GM12801 (cell line): ENCODE results near the gene KLF9.

Experiments
- TF ChIP-seq, protein P1 (sequence below): IDR thresholded peaks from one replicate; pipeline ENCODE4 v1.5.1; 2011; ENCODE audit warnings: control low read depth; ENCODE audit not compliant: insufficient read length; ENCODE audit errors: extremely low read depth

KLF9 gene

DNA sequence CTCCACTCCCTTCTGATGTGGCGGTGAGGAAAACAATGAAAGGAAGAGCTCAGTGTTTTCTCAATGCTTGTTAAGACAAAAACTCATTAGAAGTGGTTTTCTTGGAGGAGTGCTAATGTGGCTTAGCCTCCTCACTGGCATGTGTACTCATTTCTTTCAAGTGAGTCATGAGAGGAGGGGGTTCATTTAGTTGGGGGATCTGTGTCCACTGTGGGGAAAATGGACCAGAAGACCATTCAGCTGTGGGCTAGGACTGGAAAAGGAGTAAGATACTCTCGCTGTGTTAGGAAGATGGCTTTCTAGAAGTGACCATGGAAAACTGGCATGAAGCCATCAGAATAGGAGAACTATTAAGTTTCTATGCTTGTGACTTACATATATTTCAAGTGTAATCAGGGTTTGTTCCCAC lies 23.5 kb downstream of the KLF9 start:
- TF ChIP-seq, protein P1, sequence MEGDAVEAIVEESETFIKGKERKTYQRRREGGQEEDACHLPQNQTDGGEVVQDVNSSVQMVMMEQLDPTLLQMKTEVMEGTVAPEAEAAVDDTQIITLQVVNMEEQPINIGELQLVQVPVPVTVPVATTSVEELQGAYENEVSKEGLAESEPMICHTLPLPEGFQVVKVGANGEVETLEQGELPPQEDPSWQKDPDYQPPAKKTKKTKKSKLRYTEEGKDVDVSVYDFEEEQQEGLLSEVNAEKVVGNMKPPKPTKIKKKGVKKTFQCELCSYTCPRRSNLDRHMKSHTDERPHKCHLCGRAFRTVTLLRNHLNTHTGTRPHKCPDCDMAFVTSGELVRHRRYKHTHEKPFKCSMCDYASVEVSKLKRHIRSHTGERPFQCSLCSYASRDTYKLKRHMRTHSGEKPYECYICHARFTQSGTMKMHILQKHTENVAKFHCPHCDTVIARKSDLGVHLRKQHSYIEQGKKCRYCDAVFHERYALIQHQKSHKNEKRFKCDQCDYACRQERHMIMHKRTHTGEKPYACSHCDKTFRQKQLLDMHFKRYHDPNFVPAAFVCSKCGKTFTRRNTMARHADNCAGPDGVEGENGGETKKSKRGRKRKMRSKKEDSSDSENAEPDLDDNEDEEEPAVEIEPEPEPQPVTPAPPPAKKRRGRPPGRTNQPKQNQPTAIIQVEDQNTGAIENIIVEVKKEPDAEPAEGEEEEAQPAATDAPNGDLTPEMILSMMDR = no peak

DNA sequence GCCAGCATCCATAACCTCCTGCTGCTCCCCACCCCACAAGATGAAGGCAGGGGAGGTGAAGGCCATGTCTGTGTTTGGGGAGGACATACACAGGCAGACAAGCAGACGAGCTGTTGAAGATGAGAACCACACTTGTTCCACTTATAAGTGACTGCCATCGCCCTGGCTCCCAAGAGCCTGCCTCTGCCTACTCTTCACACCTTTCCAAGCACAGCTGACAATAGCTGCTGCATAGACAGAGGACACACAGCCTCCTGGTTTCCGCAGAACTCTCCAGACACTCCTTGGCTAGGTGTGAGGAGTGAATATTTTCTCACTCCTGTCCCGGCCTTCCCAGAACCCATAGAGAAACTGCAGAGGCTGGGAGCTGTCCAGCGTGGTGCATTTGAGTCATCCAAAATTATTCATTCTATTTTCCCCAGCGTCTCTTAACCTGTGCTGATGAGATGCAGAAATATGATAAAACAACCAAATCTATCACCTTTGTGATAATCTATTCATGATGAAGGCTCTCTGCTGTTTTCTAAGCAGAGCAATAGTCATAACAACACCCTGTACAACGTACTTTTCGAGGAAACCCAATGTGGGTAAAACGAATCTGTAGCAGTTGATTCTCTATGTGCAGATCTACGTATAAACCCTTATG lies 24.7 kb downstream of the KLF9 start:
- TF ChIP-seq, protein P1 = no peak

DNA sequence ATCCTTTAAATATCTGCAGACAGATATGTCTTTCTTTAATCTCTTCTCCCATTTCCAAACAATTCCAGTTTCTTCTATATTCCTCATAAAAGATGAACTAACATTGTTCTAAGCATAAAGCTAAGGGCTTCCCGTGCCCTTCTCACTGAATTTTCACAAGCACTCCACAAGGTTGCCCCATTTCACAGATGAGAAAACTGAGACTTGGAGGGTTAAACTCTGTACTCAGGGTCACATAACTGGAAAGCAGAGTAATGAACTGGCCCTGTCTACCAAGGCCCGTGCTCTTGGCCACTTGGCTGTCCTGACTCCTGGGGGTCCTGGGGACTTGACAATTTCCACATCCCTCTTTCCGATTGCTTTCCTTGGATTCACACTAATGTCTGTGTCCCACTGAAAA lies 25.3 kb downstream of the KLF9 start:
- TF ChIP-seq, protein P1 = no peak

DNA sequence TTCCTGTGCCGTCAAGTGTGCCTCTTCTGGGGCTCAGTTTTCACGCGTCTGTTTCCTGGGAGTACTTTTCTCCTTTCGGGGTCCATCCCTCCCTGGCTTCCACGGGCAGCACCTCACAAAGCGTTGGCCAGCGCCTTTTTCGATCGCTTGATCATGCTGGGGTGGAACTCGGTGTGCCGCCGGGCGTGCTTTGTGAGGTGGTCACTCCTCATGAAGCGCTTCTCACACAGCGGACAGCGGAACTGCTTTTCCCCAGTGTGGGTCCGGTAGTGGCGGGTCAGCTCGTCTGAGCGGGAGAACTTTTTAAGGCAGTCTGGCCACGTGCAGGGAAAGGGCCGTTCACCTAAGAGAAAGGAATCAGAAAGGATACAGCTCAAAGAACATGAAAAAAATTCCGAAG lies 26.8 kb downstream of the KLF9 start:
- TF ChIP-seq, protein P1 = no peak

DNA sequence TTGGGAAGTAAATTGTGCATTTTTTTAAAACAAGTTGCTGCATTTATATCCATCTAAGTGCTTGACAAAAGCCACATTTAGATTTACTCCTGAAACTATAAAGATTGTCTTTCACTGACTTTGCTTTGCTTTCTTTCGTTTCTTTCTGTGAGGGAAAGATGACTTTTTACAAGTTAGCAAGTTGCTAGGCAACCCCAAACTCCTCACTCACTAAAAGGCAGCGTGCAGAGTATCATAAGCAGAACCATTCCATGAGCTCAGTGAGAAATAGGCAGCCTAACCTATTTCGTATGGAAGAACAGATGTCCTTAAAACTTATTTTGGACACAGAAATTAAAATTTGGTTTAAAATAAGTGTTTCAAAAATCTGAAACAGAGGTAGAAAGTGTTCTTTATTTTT lies 29.0 kb downstream of the KLF9 start:
- TF ChIP-seq, protein P1 = no peak

DNA sequence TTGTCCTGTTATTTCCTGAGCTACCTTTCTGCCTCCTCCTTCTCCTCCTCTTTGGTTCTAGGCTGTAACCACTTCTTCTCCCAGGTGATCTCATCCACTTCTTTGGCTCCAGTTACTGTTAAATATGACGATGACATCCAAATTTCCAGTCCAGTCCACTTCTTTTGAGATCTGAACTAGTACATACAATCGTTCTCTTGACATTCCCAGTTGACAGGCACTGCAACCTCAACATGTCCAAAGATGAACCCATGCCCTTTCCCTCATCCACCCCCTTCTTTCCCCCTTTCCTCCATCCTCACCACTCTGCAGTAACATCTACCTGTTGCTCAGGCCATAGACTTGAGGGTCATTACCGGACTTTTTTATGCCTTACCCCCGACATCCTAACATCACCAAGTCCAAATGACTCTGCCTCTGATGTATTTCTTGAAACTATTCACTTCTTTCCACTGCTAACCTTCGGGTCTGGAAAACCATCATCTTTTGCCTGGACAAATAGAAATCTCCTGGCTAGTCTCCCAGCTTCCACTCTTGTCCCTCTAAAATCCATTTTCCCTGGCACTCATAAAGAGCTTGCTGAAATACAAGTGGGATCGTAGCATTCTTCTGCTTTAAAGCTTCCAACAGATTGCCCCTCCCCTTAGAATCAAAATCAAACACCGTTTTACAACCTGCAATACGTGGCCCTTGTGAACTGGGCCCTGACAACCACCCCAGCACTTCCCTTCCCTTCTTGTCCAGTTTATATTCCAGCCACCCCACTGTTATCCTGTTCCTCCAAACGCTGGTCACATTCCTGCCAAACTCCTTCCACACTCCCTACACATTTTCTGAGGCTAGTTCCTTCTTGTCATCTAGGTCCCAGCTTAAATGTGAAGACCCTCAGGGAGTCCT lies 31.5 kb downstream of the KLF9 start:
- TF ChIP-seq, protein P1 = no peak

DNA sequence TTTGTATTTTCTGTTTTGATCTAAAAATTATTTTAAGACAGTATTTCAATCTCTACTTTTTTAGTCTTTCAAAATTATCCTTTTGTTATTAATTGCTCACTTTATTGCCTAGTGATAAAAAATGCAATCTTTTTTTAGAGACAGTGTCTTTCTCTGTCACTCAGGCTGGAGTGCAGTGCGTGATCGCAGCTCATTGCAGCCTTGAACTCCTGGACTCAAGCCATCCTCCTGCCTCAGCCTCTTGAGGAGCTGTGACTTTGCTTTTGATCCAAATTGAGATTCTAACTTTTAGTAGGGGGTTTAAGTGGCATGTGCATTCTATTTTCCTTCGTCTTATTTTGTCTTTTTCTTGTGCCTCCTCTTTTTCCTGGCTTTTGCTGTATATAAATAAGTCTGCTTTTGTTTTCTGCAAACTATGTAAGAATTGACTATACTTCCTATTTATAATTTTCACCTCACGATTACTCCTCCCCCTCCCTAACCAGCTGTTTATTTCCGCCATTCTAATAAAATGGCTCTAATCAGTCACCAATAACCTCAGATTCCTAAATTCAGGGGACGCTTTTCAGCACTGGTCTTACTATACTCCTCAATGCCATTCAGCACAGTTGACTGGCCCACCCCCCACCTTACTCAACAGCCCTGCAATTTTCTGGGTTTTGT lies 32.3 kb downstream of the KLF9 start:
- TF ChIP-seq, protein P1 = no peak
